ENCODE data around the gene FYCO1. TPM values are rescaled to one million over a fixed set of nuclear protein-coding genes. Genes with fewer than 3 reads are reported as not detected.
A peak's percentile ranks its signal among the peaks of the same experiment; 100 is the strongest.

Gene FYCO1
- total and polyA plus RNA-seq, 9 of the 15 experiments (the other 6 are each of a cell fraction or from before 2014, with no cell fraction given) = 2.1 to 13.8 (median 7.4) TPM

GRCh38 chr3:45881078-45882022, 114.3 kb downstream of the FYCO1 start (continued):
- TF ChIP-seq CHD7 (IDR thresholded peaks at IDR 0.05; ENCODE audit: low read depth, low read length) = no peak
- peak; percentile 97 for TF ChIP-seq CBFA2T3 (IDR thresholded peaks at IDR 0.05)
- peak; percentile 80; a peak in 3 of 4 replicates for TF ChIP-seq ARNT (IDR thresholded peaks at IDR 0.05)
- no peak for TF ChIP-seq ELF1 (tag; IDR thresholded peaks at IDR 0.05)
- TF ChIP-seq SMAD4 (CRISPR knock-in tag; conservative IDR thresholded peaks at IDR 0.05) = peak; percentile 85
- TF ChIP-seq PHB2 (IDR thresholded peaks at IDR 0.05; ENCODE audit: low read depth) = peak; percentile 70; the same call in 1 of the 2 replicates
- no peak for TF ChIP-seq TGIF2 (CRISPR knock-in tag; IDR thresholded peaks at IDR 0.05)
- peak; percentile 49; the same call in 1 of the 2 replicates for TF ChIP-seq FOXM1 (IDR thresholded peaks at IDR 0.05; ENCODE audit: low read depth)
- no peak for TF ChIP-seq FOXM1 (CRISPR knock-in tag; IDR thresholded peaks at IDR 0.05; ENCODE audit: low read depth)
- peak; percentile 77; the same call in 1 of the 2 replicates for TF ChIP-seq EHMT2 (IDR thresholded peaks at IDR 0.05)
- TF ChIP-seq ID3 (CRISPR knock-in tag; IDR thresholded peaks at IDR 0.05) = no peak
- no peak for TF ChIP-seq ID3 (tag; IDR thresholded peaks at IDR 0.05)
- no peak for TF ChIP-seq ZNF639 (CRISPR knock-in tag; conservative IDR thresholded peaks at IDR 0.05 in 1 of 2, IDR thresholded peaks at IDR 0.05 in 1 of 2)
- TF ChIP-seq NCOR1 (IDR thresholded peaks at IDR 0.05) = peak; percentile 93
- peak; percentile 85 for TF ChIP-seq KLF16 (IDR thresholded peaks at IDR 0.05)

All from K562 (cell line).